Activated CD4-positive, CD25-positive, alpha-beta regulatory T cell treated with anti-CD3 and anti-CD28 coated beads, Interleukin-2, amount 50 U/mL, for 16 hours (primary cell): Measurements from ENCODE around the gene LIMK2.
"Not testable (repeated sequence)": the region's sequence is repeated elsewhere in the genome, so short reads cannot be mapped to it uniquely, and the experiment has no call there.

Source experiments
- DNase-seq: peaks from one replicate; pipeline ENCODE4 v3.0.0-alpha.2; 2020; ENCODE audit warnings: low read depth, low spot score

Gene LIMK2

GRCh38 chr22:31244046-31244942, 32.2 kb downstream of the LIMK2 start:
- no peak for DNase-seq

GRCh38 chr22:31244943-31245451, 32.9 kb downstream of the LIMK2 start:
- DNase-seq: no peak

GRCh38 chr22:31245998-31246397, 33.9 kb downstream of the LIMK2 start:
- DNase-seq: not testable (repeated sequence)

- DNase-seq: no peak
Measured at GRCh38 chr22:31246687-31247086, 34.6 kb downstream of the LIMK2 start.

DNA sequence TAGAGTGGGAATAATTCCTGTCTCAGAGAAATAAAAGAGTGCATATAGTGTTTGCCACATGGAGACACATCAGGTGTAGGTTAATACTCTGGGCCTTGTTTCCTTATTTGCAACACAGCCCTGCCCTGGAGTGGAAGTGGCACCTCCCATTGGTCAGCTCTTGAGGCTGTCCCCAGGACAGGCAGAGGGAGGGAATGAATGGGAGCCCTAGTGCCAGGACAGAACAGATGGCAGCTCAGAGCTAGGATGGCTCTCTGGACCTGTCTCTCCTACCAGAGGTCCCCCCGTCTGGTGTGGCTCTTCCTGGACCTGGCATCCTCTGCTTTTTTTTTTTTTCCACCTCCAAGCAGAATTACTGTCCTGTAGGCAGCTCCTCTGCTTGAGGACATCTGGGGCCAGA, 35.6 kb downstream of the LIMK2 start:
- no peak for DNase-seq

DNA sequence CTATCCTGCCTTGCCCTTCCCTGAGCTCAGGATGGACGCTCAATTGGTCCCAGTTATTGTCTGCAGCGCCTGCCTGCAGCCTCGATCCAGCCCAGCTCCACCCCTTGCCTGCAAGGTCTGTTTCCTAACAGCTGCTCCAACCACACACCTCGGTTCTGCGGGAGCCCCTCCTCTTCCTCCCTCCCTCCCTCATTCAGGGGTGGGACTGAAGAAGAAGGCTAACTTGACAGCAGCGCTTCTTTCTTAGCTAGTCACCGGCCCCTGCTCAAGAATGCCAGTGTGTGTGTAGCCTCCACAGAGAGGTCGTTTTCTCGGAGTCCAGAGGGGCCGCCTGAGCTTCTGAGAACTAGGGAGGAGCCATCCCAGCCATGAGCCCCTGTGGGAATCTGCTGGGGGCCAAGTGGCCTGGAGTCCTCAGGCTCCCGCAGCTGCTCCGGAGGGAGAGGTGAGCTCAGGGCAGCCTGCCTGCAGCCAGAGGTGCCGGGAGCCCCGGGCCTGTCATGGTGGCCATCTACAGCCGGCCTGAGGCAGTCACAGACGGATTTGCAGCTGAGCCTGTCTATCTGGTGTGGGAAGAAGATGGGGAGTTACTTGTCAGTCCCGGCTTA, 36.1 kb downstream of the LIMK2 start:
- DNase-seq: peak; percentile 55

- no peak for DNase-seq
Measured at GRCh38 chr22:31248965-31249958, 37.2 kb downstream of the LIMK2 start.

- no peak for DNase-seq
Measured at GRCh38 chr22:31250740-31251600, 38.9 kb downstream of the LIMK2 start.

- DNase-seq: no peak
Measured at GRCh38 chr22:31253949-31254348, 41.9 kb downstream of the LIMK2 start.

GRCh38 chr22:31259798-31260473, 47.8 kb downstream of the LIMK2 start:
- no peak for DNase-seq

DNA sequence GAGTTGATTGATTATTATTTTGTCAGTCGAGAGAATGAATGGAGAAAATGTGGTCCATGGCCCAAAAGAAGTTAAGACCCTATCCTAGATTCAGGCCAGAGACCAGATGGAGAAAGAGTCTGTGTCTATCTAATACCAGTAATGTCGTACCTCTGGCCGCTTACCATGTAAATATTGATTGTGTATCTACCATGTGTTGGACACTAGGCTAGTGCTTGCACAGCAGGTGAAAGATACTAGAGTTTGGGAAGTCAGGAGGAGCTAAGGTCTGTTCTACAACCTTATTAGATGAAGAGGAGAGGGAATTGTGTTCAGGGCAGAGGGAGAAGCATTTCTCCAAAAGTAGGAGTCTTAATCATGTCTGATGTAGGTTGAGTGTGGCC, 48.4 kb downstream of the LIMK2 start:
- no peak for DNase-seq

- no peak for DNase-seq
Measured at GRCh38 chr22:31262312-31263133, 50.4 kb downstream of the LIMK2 start.

DNA sequence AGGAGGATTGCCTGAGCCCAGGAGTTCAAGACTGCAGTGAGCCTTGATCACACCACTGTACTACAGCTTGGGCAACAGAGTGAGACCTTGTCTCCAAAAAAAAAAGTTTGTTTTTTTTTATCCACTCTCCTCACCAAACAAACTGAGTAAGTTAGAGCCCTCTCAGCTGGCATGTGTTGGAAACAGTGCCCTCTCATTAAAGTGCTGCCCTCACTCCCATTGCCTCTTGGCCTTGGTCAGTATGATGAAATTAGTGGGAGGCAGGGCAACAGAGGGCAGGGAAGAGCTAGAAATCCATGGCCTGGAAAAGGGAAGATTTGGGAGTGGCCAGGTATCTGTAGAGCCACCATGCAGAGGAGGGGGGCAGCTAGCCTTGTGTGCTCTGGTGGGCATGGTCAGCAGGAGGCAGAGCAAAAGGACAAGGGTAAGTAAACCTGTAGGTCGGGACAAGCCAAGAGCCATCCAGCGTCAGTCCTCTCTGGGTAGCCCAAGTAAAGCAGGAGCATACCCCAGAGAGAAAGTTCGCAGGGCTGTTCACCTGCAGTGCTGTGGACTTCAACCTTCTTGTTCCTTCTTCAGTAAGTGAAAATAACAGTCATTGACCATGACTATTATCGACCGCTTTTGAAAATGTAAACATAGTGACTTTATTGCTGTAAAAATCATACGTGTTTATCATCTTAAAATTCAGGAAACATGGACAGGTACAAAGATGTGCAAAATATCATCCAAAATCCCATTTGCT, 52.0 kb downstream of the LIMK2 start:
- DNase-seq: no peak

- no peak for DNase-seq
Measured at GRCh38 chr22:31268281-31268680, 56.2 kb downstream of the LIMK2 start.

- DNase-seq: no peak
Measured at GRCh38 chr22:31269892-31270579, 57.9 kb downstream of the LIMK2 start.

DNA sequence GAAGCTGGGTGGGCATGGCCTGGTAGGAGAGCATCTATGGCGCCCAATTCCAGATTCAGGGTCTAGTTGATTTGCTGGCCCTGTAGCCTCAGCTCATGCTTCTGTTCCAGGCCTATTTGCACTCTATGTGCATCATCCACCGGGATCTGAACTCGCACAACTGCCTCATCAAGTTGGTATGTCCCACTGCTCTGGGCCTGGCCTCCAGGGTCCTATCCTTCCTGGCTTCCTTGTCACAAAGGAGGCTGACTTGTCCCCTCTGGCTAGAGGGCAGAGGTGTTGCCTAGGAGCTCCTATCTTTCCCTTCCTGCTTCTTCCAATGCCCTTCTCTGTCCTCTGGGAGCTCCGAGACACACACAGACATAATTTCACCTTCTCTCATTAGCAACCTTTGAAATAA, 58.9 kb downstream of the LIMK2 start:
- no peak for DNase-seq

- DNase-seq: no peak
Measured at GRCh38 chr22:31271485-31271884, 59.4 kb downstream of the LIMK2 start.
